Activated CD8-positive, alpha-beta T cell treated with anti-CD3 and anti-CD28 coated beads for 36 hours (primary cell): ENCODE results near the gene LRRTM2. TPM values are rescaled to one million over a fixed set of nuclear protein-coding genes. Genes with fewer than 3 reads are reported as not detected.

Source experiments
- ATAC-seq: fragments of 200-7000 bp; cut with Tn5 transposase; one replicate; pipeline ENCODE4 v1.10.0; 2021; ENCODE audit warnings: mild to moderate bottlenecking, moderate library complexity
- CTCF ChIA-PET: fragments of 350-600 bp; sonication (Branson Sonifier 250); formaldehyde crosslinking; loops from one replicate; lab custom pipeline; 2021; ENCODE audit warnings: antibody characterized with exemption; lab: Charles Lee
- POLR2A ChIA-PET: fragments of 350-600 bp; sonication (Branson Sonifier 250); formaldehyde crosslinking; loops from one replicate; lab custom pipeline; 2021; ENCODE audit warnings: antibody characterized with exemption; lab: Charles Lee
- DNase-seq: peaks from one replicate; pipeline ENCODE4 v3.0.0-alpha.2; 2020
- H3K27ac Mint-ChIP-seq: one replicate; pipeline ENCODE4 v1.8.0; 2021; ENCODE audit warnings: mild to moderate bottlenecking, mixed read lengths
- H3K27me3 Mint-ChIP-seq: one replicate; pipeline ENCODE4 v1.8.0; 2021; ENCODE audit warnings: mixed read lengths
- H3K36me3 Mint-ChIP-seq: one replicate; pipeline ENCODE4 v1.8.0; 2021; ENCODE audit warnings: low read depth, mixed read lengths
- H3K4me1 Mint-ChIP-seq: one replicate; pipeline ENCODE4 v1.8.0; 2021; ENCODE audit warnings: low read depth, mixed read lengths
- H3K4me3 Mint-ChIP-seq: one replicate; pipeline ENCODE4 v1.8.0; 2021; ENCODE audit warnings: mild to moderate bottlenecking, moderate library complexity, mixed read lengths
- H3K9me3 Mint-ChIP-seq: one replicate; pipeline ENCODE4 v1.8.0; 2021; ENCODE audit warnings: mixed read lengths
- CTCF ChIP-seq: fragments of 200-600 bp; IDR thresholded peaks from one replicate; pipeline ENCODE4 v1.8.0; 2022; ENCODE audit warnings: antibody characterized with exemption, mild to moderate bottlenecking
- intact Hi-C: fragments of 100-400 bp; cut with micrococcal nuclease; formaldehyde crosslinking; loops from one replicate; pipeline ENCODE4 v1.10.0; 2022
- total RNA-seq, 2 experiments: library from RNA; stranded (reverse); gene quantifications; one replicate each; pipeline ENCODE4 v1.2.3, GENCODE V29; 2021

The LRRTM2 gene
- total RNA-seq, 2 experiments from 2014 or later, result not detected

GRCh38 chr5:138833726-138834480 is 41.2 kb downstream of the LRRTM2 start:
- peaks cover 7% of the 10 kb centered on the region for H3K27me3 Mint-ChIP-seq
- no peak for TF ChIP-seq CTCF
- POLR2A ChIA-PET, result no interaction called here
- H3K36me3 Mint-ChIP-seq, result no peaks in the 10 kb centered on the region
- H3K9me3 Mint-ChIP-seq, result no peaks in the 10 kb centered on the region
- no peaks in the 10 kb centered on the region for H3K4me1 Mint-ChIP-seq
- H3K27ac Mint-ChIP-seq, result no peak overlapping the region
- intact Hi-C loops, result no loop called here
- no peak overlapping the region for H3K4me3 Mint-ChIP-seq
- DNase-seq (no peak), ATAC-seq (no peak)
- CTCF ChIA-PET, result interaction anchor here (3.2 kb wide), 1 partner anchor 9 kb away, joined by 22 read pairs; no protein-coding TSS in a partner anchor

- ChIA-PET CTCF (interaction anchor here (0.7 to 3.2 kb wide), 3 partner anchors 8 to 430 kb away, joined by 3 to 22 read pairs (median 4); no protein-coding TSS in a partner anchor), POLR2A (no interaction called here)
- no peaks in the 10 kb centered on the region for H3K4me1 Mint-ChIP-seq
- no peak overlapping the region for H3K4me3 Mint-ChIP-seq
- peaks cover 7% of the 10 kb centered on the region for H3K27me3 Mint-ChIP-seq
- intact Hi-C loops, result no loop called here
- H3K9me3 Mint-ChIP-seq, result no peaks in the 10 kb centered on the region
- TF ChIP-seq CTCF, result no peak
- no peak for ATAC-seq
- no peak for DNase-seq
- no peaks in the 10 kb centered on the region for H3K36me3 Mint-ChIP-seq
- H3K27ac Mint-ChIP-seq, result no peak overlapping the region
These were observed 42.1 kb downstream of the LRRTM2 start for GRCh38 chr5:138833080-138833479.

GRCh38 chr5:138832218-138832617 is 42.9 kb downstream of the LRRTM2 start:
- Mint-ChIP-seq H3K27ac (no peak overlapping the region), H3K4me3 (no peak overlapping the region), H3K9me3 (no peaks in the 10 kb centered on the region), H3K4me1 (no peaks in the 10 kb centered on the region), H3K27me3 (peaks cover 5% of the 10 kb centered on the region), H3K36me3 (no peaks in the 10 kb centered on the region)
- intact Hi-C loops, result no loop called here
- ChIA-PET POLR2A (no interaction called here), CTCF (interaction anchor here (1.0 to 1.4 kb wide), 2 partner anchors 10 to 42 kb away, joined by 3 to 4 read pairs; no protein-coding TSS in a partner anchor)
- DNase-seq, result no peak
- no peak for ATAC-seq
- TF ChIP-seq CTCF, result no peak

- no peak overlapping the region for H3K4me3 Mint-ChIP-seq
- H3K27me3 Mint-ChIP-seq, result peaks cover 5% of the 10 kb centered on the region
- no peaks in the 10 kb centered on the region for H3K4me1 Mint-ChIP-seq
- H3K9me3 Mint-ChIP-seq, result no peaks in the 10 kb centered on the region
- H3K36me3 Mint-ChIP-seq, result no peaks in the 10 kb centered on the region
- intact Hi-C loops, result no loop called here
- DNase-seq (no peak), ATAC-seq (no peak)
- TF ChIP-seq CTCF, result no peak
- H3K27ac Mint-ChIP-seq, result no peak overlapping the region
- ChIA-PET CTCF (interaction anchor here (1.0 to 1.4 kb wide), 2 partner anchors 10 to 42 kb away, joined by 3 to 4 read pairs; no protein-coding TSS in a partner anchor), POLR2A (no interaction called here)
These were observed 43.4 kb downstream of the LRRTM2 start for GRCh38 chr5:138831703-138832102.

GRCh38 chr5:138829341-138829740 is 45.8 kb downstream of the LRRTM2 start:
- intact Hi-C loops, result loop anchor here (10.0 kb wide), 1 partner anchor 435 kb away; no protein-coding TSS in a partner anchor
- no peak for TF ChIP-seq CTCF
- DNase-seq, result no peak
- H3K4me3 Mint-ChIP-seq, result no peak overlapping the region
- no peak overlapping the region for H3K27ac Mint-ChIP-seq
- CTCF ChIA-PET, result interaction anchor here (0.7 kb wide), 1 partner anchor 28 kb away, joined by 3 read pairs; no protein-coding TSS in a partner anchor
- ATAC-seq, result no peak
- H3K27me3 Mint-ChIP-seq, result peaks cover 2% of the 10 kb centered on the region
- H3K36me3 Mint-ChIP-seq, result no peaks in the 10 kb centered on the region
- peaks cover 4% of the 10 kb centered on the region for H3K4me1 Mint-ChIP-seq
- POLR2A ChIA-PET, result no interaction called here
- H3K9me3 Mint-ChIP-seq, result no peaks in the 10 kb centered on the region
